Measurements from ENCODE around the gene HPCA. TPM values are rescaled to one million over a fixed set of nuclear protein-coding genes. Genes with fewer than 3 reads are reported as not detected.

HPCA gene
- total RNA-seq (not detected), total RNA-seq (0 to 0.08 reads per million in 2 donors)

DNA sequence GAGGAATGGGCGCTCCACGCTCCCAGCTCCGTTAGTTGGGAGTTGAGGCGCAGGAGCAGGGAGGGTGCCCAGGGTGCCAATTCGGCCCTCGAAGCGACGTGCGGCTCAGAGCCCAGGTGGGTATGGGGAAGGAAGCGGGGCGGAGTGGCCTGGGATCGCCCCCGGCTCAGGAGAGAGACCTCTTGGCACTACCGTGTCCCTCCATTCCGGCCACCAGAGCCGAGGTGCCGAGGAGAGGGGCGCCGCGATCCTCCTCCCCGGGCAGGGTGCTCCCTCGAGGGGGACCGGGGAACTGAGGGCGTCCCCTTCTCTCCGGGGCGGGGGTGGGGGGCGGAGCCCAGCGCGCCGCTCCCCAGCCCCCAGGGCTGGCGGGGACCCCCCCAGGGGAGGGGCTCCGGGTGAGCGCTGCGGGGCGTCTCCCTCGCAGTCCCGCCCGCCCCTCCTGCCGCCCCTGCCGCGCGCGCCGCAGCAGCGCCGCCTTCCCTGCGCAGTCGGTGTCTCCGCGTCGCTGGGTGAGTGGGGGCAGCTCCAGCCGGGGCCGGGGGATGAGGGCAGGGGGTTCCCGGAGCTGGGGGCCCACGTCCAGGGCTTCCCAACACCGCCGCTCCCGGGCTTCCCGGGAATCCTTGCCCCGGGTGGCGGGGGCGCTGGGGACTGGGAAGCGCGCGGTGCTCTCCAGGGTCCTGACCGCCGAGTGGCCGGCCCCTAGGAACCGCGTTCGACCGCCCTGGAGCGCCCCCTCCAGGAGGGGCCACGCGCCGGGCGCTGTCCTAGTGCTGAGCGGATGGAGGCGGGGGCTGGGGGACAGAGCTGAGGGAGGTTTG is at the start of gene HPCA:
Gene HPCA (plus strand): TSS at position 488 of the 824 bp plus-strand sequence. CDS start 2,408 bp downstream, outside the sequence.
- peak within 1 kb of the TSS; percentile 76 for H3K4me3 Mint-ChIP-seq
- peak in 1 of 3 donors; percentile 36 for DNase-seq
- H3K9me3 ChIP-seq (ENCODE audit: control insufficient read depth, low read length, poor library complexity, severe bottlenecking), result no peaks in the 10 kb centered on the region
- H3K27ac Mint-ChIP-seq, result no peak within 1 kb of the TSS
- peaks cover 67% of the 10 kb centered on the region for H3K27me3 Mint-ChIP-seq
- H3K36me3 Mint-ChIP-seq (ENCODE audit: low read depth), result peaks cover 3% of the 10 kb centered on the region
- peaks cover 3% of the 10 kb centered on the region for H3K4me1 Mint-ChIP-seq
- peak; percentile 81 for ATAC-seq

DNA sequence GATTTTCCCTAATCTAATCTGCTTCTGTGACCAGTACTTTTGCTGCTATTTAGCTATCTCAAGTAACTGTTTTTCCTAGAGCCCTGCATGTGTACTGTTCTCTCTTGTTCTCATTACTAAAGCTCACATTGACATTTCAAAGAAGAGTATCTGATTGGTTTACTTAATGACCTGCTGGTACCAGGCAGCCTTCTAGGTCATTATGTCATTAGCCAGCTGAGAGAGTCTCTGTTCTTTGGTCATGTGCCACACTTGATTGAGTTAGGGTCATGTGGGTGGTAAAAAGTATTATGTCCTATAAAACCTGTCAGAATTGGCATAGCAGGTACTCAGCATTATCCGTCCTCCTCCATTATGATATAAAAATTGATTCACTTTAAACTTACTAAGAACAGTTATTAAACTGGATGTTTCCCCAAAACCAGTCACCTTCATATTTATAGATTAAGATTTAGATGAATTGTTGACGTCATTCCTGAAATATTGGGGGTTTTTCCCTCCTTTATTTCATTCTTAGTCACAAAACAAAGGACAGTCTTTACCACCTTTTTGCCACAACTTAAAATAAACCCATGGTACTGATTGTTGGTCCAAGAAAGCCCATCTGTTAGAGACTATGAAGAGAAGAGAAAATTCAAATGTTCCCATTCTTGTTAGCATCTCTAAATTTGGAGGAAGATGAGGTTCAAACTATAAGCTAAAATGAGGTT is 37.8 kb upstream of the HPCA start:
- no peaks in the 10 kb centered on the region for H3K9me3 ChIP-seq (ENCODE audit: control insufficient read depth, low read length, poor library complexity, severe bottlenecking)
- Mint-ChIP-seq H3K4me1 (peaks cover 2% of the 10 kb centered on the region), H3K27me3 (no peaks in the 10 kb centered on the region), H3K36me3 (ENCODE audit: low read depth) (peaks cover 4% of the 10 kb centered on the region), H3K27ac (no peak overlapping the region), H3K4me3 (no peak overlapping the region)
- DNase-seq (no peak), ATAC-seq (no peak)

DNA sequence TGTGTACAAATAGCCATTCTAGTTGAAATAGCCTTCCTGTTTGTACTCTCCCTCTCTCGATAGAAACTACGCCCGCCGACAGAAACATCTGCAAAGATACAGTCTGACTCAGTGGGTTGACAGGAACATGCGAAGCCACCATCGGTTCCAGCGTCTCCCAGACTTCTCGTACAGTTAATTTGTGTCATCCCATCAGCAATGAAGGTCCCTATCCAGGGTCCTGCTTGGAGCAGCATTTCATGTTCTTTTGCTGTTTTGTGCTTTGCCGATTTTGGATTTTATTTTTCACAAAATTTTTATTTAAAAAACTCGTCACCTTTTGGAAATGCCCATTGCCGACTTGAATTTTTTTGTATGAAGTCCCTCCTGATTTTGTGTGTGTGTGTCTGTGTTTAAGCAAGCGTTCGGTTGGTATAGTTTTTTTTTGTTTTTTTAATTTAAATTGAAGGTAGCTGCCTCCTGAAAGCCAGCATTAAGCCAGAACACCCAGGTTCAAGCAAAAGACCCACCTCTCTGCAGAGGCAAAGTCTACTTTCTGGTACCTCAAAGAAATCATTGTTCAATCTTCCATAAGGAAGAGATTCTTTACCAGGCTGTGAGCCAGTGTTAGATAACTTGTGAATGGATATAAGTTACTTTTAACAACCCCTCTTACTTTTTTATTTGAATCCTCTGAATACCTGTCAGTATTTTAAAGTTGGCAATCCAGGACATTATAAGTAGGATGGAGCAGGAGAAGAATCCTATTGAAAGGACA is 30.3 kb upstream of the HPCA start:
- H3K4me3 Mint-ChIP-seq, result no peak overlapping the region
- H3K4me1 Mint-ChIP-seq, result no peaks in the 10 kb centered on the region
- no peak for ATAC-seq
- no peak overlapping the region for H3K27ac Mint-ChIP-seq
- H3K27me3 Mint-ChIP-seq, result no peaks in the 10 kb centered on the region
- DNase-seq, result no peak
- H3K36me3 Mint-ChIP-seq (ENCODE audit: low read depth), result peaks cover 6% of the 10 kb centered on the region
- H3K9me3 ChIP-seq (ENCODE audit: control insufficient read depth, low read length, poor library complexity, severe bottlenecking), result no peaks in the 10 kb centered on the region

DNA sequence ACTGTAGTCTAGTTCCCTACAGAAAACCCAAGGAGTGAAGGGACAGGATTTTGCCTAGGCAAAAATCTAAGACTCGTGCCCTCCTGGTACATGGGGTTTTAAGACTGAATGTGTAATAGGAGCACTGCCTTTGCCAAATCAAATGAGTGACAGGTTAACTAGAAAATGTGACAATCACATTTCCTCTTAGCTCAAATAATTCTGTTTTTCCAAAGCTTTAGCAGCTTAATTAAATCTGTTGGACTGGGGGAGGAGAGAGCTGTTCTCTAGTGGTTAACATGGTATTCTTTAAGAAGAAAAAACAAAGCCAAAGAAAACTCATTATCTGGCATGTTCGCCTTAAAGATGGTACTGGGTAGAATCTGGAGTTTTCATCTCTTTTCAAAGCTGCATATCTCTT is 28.2 kb upstream of the HPCA start:
- no peaks in the 10 kb centered on the region for H3K9me3 ChIP-seq (ENCODE audit: control insufficient read depth, low read length, poor library complexity, severe bottlenecking)
- H3K27me3 Mint-ChIP-seq, result no peaks in the 10 kb centered on the region
- no peak overlapping the region for H3K4me3 Mint-ChIP-seq
- H3K27ac Mint-ChIP-seq, result no peak overlapping the region
- H3K36me3 Mint-ChIP-seq (ENCODE audit: low read depth), result peaks cover 6% of the 10 kb centered on the region
- DNase-seq (no peak), ATAC-seq (no peak)
- H3K4me1 Mint-ChIP-seq, result no peaks in the 10 kb centered on the region

DNA sequence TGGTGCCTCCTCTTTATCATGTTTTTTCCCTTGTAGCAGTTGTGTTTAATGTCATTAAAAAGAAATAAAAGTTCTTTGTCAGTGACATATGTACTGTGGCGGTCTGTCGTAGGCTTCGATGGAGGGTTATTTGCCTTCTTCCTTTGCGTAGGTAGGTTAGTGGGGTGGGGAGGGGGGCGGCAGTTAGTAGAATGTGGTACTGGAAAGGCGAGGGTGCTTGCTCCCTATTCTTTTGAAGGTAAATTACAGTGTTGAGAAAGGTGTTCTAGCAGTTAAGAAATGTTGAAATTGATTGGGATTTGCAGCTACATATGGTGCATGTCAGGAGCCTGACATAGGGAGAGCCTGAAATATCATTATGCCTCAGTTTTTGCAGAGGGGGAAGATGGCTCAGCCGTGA is 27.5 kb upstream of the HPCA start:
- Mint-ChIP-seq H3K36me3 (ENCODE audit: low read depth) (peaks cover 6% of the 10 kb centered on the region), H3K4me3 (no peak overlapping the region), H3K4me1 (no peaks in the 10 kb centered on the region), H3K27me3 (no peaks in the 10 kb centered on the region), H3K27ac (no peak overlapping the region)
- no peaks in the 10 kb centered on the region for H3K9me3 ChIP-seq (ENCODE audit: control insufficient read depth, low read length, poor library complexity, severe bottlenecking)
- ATAC-seq (no peak), DNase-seq (no peak)

DNA sequence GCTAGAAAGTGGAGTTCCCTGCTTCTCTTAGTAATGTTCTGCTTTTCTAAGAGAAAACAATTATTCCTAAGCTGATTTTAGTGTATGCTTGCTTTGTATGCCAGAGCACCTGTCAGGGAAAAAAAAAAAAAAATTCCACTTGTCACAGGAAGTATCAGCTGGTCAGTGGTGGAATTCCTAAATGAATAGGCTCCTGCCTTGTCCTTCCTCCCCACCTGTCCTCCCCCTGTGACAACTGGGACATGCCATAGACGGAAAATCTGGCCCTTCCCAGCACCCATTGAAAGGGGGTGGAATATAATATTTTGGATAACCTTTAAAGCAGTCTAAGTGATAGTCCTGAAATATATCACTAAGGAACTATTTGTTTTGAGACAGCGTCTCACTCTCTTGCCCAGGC is 26.4 kb upstream of the HPCA start:
- ATAC-seq (no peak), DNase-seq (no peak)
- Mint-ChIP-seq H3K4me1 (no peaks in the 10 kb centered on the region), H3K27ac (no peak overlapping the region), H3K36me3 (ENCODE audit: low read depth) (peaks cover 3% of the 10 kb centered on the region), H3K4me3 (no peak overlapping the region), H3K27me3 (no peaks in the 10 kb centered on the region)
- no peaks in the 10 kb centered on the region for H3K9me3 ChIP-seq (ENCODE audit: control insufficient read depth, low read length, poor library complexity, severe bottlenecking)

DNA sequence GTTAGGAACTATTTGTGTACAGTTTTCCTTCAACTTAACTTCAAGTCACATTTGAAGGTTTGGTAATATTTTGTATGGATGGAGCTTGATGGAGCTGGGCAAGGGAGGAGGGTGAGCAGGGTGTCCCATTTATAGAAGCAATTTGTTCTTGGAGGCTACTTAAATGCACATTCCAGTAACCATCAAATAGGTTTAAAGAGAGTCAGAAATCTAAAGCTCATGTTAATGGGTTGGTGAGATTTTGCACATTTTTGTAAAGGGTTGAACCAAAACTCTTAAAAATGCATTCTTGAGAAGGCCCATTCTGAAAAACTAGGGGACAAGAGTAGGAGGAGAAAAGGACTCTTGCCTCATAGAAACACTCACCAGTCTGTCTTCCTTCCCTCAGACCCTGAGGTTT is 25.7 kb upstream of the HPCA start:
- H3K9me3 ChIP-seq (ENCODE audit: control insufficient read depth, low read length, poor library complexity, severe bottlenecking), result no peaks in the 10 kb centered on the region
- H3K27ac Mint-ChIP-seq, result no peak overlapping the region
- peaks cover 3% of the 10 kb centered on the region for H3K36me3 Mint-ChIP-seq (ENCODE audit: low read depth)
- H3K4me1 Mint-ChIP-seq, result no peaks in the 10 kb centered on the region
- no peaks in the 10 kb centered on the region for H3K27me3 Mint-ChIP-seq
- no peak overlapping the region for H3K4me3 Mint-ChIP-seq
- DNase-seq (no peak), ATAC-seq (no peak)

DNA sequence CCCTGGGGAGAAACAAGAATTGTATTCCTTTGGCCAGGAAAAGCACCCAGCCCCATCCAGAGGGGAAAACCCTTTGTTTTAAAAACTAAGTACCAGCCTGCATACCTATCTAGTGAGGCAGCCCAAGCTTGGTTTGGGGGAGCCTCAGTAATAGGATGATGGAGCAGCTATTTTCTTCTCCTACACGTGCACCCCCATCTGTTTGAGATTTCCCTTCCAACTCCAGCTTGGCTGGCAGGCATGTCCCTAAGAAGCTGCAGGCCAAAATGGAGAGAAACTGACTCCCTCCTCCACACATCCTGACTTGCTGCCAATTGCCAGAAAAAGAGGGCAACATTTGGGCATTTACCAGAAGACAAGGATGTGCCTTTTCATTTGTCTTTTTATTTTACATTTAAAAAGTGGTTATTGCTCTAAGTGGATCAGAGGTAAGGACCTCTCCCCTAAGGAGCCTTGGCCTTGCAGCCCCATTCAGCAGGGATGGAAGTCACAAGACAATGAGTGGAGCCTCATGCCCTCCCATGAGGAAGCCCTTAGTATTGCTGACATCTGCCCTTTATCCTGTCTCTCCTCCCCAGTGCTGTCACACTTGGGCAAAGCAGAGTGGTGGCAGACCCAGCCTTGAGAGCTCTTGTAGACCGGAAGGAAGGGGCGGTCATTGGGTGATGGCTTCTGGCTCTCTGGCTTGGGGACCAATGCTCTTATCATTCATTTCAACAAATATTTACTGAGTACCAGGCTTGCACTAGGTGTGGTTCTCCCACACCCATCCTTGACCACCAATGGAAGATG is 24.2 kb upstream of the HPCA start:
- peaks cover 5% of the 10 kb centered on the region for H3K4me1 Mint-ChIP-seq
- no peak overlapping the region for H3K4me3 Mint-ChIP-seq
- no peaks in the 10 kb centered on the region for H3K27me3 Mint-ChIP-seq
- no peaks in the 10 kb centered on the region for H3K9me3 ChIP-seq (ENCODE audit: control insufficient read depth, low read length, poor library complexity, severe bottlenecking)
- no peak overlapping the region for H3K27ac Mint-ChIP-seq
- peaks cover 9% of the 10 kb centered on the region for H3K36me3 Mint-ChIP-seq (ENCODE audit: low read depth)
- DNase-seq, result no peak
- ATAC-seq, result no peak

DNA sequence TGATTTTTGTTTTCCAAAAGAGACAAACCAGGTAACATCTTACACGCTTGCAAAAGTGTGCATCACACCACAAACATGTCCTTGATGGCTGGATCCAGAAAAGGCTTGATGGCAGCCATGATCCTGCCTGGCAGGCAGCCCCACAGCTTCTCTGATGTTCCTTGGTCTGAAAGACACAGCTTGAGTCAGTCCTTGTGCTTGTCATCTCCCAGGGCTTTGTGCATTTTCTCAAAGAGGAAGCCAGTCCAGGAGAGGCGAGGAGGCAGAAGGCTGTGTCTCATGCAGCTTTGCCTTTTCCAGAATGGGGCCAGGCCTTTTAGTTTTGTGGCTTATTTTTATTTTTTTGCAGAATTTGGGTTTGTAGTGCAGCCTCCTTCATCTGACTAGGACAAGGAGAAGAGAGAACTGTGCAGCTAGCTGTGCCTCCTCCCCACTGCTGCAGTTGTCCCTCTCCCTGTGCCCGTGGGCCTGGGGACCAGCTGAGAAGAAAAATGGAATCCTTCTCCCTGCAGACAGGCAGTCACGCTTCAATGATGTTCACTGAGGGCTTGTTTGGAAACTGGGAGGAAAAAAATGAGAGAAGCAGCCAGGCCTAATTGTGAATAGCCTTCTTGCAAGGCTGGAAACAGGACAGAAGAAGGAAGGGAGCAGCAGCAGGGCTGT is 22.9 kb upstream of the HPCA start:
- H3K4me1 Mint-ChIP-seq, result peaks cover 7% of the 10 kb centered on the region
- no peak overlapping the region for H3K27ac Mint-ChIP-seq
- H3K27me3 Mint-ChIP-seq, result peaks cover 2% of the 10 kb centered on the region
- no peak for DNase-seq
- no peak for ATAC-seq
- H3K4me3 Mint-ChIP-seq, result no peak overlapping the region
- H3K9me3 ChIP-seq (ENCODE audit: control insufficient read depth, low read length, poor library complexity, severe bottlenecking), result no peaks in the 10 kb centered on the region
- H3K36me3 Mint-ChIP-seq (ENCODE audit: low read depth), result peaks cover 11% of the 10 kb centered on the region

DNA sequence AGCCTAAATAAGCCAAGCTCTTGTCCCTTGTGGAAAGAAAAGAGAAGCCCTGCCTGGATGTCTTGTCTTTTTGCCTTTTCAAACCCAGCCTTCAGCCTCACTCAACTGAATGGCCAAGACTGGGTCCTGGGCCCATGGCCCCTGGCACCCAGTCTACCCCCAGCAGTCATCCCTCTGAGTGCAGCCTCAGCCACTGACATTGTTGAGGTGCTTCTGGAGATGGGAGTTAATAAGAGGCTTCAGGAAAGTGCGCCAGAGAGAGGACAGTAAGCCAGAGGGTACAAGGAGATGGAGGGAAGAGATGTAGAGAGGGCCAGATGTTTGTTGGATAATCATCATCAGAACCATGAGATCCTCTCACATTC is 22.4 kb upstream of the HPCA start:
- peaks cover 11% of the 10 kb centered on the region for H3K4me1 Mint-ChIP-seq
- no peak overlapping the region for H3K27ac Mint-ChIP-seq
- DNase-seq, result no peak
- peaks cover 8% of the 10 kb centered on the region for H3K27me3 Mint-ChIP-seq
- ATAC-seq, result no peak
- H3K36me3 Mint-ChIP-seq (ENCODE audit: low read depth), result peaks cover 12% of the 10 kb centered on the region
- H3K9me3 ChIP-seq (ENCODE audit: control insufficient read depth, low read length, poor library complexity, severe bottlenecking), result no peaks in the 10 kb centered on the region
- H3K4me3 Mint-ChIP-seq, result no peak overlapping the region

DNA sequence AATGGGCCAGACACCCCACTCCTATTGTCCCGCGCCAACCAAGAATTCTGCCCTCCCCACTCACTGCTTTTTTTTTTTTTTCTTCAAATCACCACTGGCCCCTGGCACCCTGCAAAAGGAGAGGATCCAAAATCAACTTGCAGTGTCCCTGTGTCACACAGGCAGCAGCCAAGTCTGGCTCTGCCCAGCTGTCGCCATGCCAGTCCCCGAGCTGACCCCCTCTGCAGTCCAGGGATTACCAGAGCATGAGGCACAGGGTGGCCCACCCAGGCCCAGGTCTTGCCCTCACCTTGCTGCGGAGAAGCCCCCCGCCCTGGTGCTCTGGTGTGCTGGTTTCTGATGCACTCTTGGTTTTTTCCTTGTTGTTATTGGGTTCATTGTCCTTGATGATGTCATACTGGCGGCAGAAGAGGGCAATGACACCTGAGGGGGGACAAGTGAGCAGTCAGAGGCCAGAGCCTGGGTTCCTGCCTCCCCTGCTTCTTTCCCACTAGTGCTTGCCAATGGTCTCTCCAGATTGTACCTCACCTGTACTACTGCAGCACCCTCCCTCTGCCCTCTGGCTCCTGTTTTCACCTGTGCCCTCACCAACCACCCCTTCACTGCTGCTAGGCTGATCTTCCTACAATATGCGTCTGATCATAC is 21.8 kb upstream of the HPCA start:
- H3K27ac Mint-ChIP-seq, result no peak overlapping the region
- H3K9me3 ChIP-seq (ENCODE audit: control insufficient read depth, low read length, poor library complexity, severe bottlenecking), result no peaks in the 10 kb centered on the region

More for the DNA sequence above, 21.8 kb upstream of the HPCA start:
- ATAC-seq, result no peak
- H3K4me1 Mint-ChIP-seq, result peaks cover 16% of the 10 kb centered on the region
- H3K27me3 Mint-ChIP-seq, result peaks cover 14% of the 10 kb centered on the region
- DNase-seq, result no peak
- peaks cover 19% of the 10 kb centered on the region for H3K36me3 Mint-ChIP-seq (ENCODE audit: low read depth)
- H3K4me3 Mint-ChIP-seq, result no peak overlapping the region
